Chondrocyte (in vitro differentiated cells): ENCODE data around the gene SMIM20. TPM values are rescaled to one million over a fixed set of nuclear protein-coding genes. Genes with fewer than 3 reads are reported as not detected.

Source experiments
- DNase-seq: peaks from one replicate; pipeline ENCODE4 v3.0.0; 2021; ENCODE audit warnings: mixed read lengths, low spot score
- H3K27ac Mint-ChIP-seq: one replicate; pipeline ENCODE4 v1.8.0; 2021; ENCODE audit warnings: mild to moderate bottlenecking, moderate library complexity, mixed read lengths; ENCODE audit not compliant: unreplicated experiment
- H3K27me3 Mint-ChIP-seq: 2 replicates; pipeline ENCODE4 v1.8.0; 2021; ENCODE audit warnings: low read depth, mixed read lengths
- H3K36me3 Mint-ChIP-seq: 2 replicates; pipeline ENCODE4 v1.8.0; 2021; ENCODE audit warnings: low read depth, mixed read lengths
- H3K4me1 Mint-ChIP-seq: 2 replicates; pipeline ENCODE4 v1.8.0; 2021; ENCODE audit warnings: low read depth, mild to moderate bottlenecking, mixed read lengths
- H3K4me3 Mint-ChIP-seq: one replicate; pipeline ENCODE4 v1.8.0; 2021; ENCODE audit warnings: mild to moderate bottlenecking, moderate library complexity, mixed read lengths; ENCODE audit not compliant: unreplicated experiment
- H3K9me3 Mint-ChIP-seq: 2 replicates; pipeline ENCODE4 v1.8.0; 2021; ENCODE audit warnings: low read depth, mixed read lengths
- CTCF ChIP-seq: fragments of 200-600 bp; sonication (generic); IDR thresholded peaks from 2 replicates; pipeline ENCODE4 v1.5.0; 2021; ENCODE audit warnings: antibody characterized with exemption, mild to moderate bottlenecking, moderate library complexity
- total RNA-seq: library from RNA; stranded (reverse); gene quantifications from 3 replicates; pipeline ENCODE4 v1.2.1, GENCODE V29; 2021

The SMIM20 gene
- total RNA-seq, 1 donor from 2014 or later, result 19.7 TPM

DNA sequence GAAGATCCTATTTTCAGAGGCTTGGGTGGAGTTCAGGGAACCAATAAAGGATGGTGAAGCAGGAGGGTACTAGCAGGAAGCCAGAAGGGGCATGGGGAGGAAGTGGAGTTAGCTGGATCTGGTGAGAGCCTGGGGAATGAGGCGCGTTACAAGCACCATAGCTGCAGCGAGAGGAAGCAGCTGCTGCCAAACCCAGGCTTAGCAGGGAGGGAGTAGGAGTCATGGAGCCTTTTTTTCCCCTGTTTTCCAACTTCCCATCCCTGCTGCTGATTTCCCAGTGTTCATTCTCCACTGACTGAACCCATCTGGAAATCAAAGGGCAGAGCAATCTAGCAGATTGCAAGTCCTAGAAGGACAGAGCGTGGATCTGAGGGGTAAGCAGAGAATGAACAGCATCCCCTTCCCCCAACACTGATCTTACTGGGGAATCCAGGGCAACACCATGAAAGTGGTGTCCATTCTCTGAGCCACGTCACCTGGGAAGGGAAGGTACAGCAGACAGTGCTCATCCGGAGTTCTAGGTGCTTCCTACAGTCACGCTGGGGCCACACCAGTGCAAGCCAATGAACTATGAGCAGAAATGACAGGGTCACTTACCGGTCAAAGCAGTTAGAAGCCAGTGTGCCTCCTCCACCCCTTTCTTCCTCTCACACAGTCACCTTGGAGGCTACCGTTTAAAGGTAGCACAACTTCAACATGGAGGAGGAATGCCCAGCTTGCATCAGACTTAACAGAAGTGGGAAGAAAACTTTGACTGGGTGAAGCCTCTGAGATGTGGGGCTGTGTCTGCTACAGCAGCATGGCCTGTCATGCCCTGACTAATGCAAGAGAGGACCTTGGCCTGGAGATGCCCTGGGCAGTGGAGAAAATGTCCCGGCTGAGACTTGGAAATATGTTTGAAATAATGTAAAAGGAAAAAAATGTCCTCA lies 36.7 kb downstream of the SMIM20 start:
- Mint-ChIP-seq H3K9me3 (no peaks in the 10 kb centered on the region), H3K27ac (no peak overlapping the region), H3K27me3 (peaks cover 15% of the 10 kb centered on the region), H3K4me3 (no peak overlapping the region), H3K4me1 (peaks cover 11% of the 10 kb centered on the region), H3K36me3 (no peaks in the 10 kb centered on the region)
- DNase-seq, result no peak
- no peak for TF ChIP-seq CTCF

- no peaks in the 10 kb centered on the region for H3K36me3 Mint-ChIP-seq
- DNase-seq, result no peak
- H3K27me3 Mint-ChIP-seq, result peaks cover 15% of the 10 kb centered on the region
- peaks cover 11% of the 10 kb centered on the region for H3K4me1 Mint-ChIP-seq
- peaks cover 2% of the 10 kb centered on the region for H3K9me3 Mint-ChIP-seq
- TF ChIP-seq CTCF, result no peak
- no peak overlapping the region for H3K27ac Mint-ChIP-seq
- no peak overlapping the region for H3K4me3 Mint-ChIP-seq
Measured at GRCh38 chr4:25951390-25951952, 37.5 kb downstream of the SMIM20 start.

DNA sequence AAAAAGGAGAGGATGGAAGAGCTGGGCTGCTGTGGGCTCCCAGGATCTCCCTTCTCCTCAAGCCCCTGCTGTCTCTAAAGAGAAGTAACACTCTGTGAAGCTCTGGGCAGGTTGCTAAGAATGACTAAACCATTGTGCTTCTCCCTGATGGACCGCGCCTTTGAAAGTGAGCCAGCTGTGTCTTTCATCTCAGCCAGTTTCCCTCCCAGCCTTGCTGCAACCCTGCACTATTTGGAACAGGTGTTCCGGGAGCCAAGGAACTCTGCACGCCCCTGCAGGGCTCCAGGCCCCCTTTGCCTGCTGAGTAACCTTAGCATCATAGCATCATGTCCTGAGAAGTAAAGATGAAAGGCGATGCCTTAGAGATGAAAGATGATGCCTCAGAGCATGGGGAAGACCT lies 39.7 kb downstream of the SMIM20 start:
- no peak overlapping the region for H3K4me3 Mint-ChIP-seq
- TF ChIP-seq CTCF, result peak; percentile 25
- H3K36me3 Mint-ChIP-seq, result no peaks in the 10 kb centered on the region
- H3K4me1 Mint-ChIP-seq, result peaks cover 11% of the 10 kb centered on the region
- H3K27ac Mint-ChIP-seq, result no peak overlapping the region
- H3K9me3 Mint-ChIP-seq, result peaks cover 3% of the 10 kb centered on the region
- no peak for DNase-seq
- H3K27me3 Mint-ChIP-seq, result peaks cover 15% of the 10 kb centered on the region

DNA sequence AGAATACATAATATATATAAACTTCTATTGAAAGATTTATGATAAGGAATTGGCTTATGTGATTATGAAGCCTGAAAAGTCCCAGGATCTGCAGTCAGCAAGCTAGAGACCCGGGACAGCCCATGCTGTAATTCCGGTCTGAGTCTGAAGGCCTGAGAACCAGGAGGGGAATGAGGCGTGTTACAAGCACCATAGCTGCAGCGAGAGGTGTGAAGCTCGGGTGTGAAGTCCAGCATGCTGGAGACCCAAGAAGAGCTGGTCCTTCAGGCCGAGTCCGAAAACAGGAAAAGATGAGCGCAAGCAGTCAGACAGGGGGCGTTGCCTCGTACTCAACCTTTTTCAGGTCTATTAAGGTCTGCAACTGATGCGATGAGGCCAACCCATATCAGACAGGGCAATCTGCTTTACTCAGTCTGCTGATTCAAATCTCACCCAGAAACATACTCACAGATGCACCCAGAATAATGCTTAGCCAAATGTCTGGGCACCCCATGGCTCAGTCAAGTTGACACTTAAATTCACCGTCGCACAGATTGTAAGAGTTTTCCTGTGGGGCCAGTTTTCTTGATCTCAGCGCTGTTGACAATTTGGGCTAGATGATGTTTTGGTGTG lies 40.4 kb downstream of the SMIM20 start:
- H3K4me3 Mint-ChIP-seq, result no peak overlapping the region
- no peak for DNase-seq
- TF ChIP-seq CTCF, result no peak
- H3K27ac Mint-ChIP-seq, result no peak overlapping the region
- peaks cover 3% of the 10 kb centered on the region for H3K9me3 Mint-ChIP-seq
- peaks cover 11% of the 10 kb centered on the region for H3K4me1 Mint-ChIP-seq
- H3K36me3 Mint-ChIP-seq, result no peaks in the 10 kb centered on the region
- peaks cover 15% of the 10 kb centered on the region for H3K27me3 Mint-ChIP-seq

DNA sequence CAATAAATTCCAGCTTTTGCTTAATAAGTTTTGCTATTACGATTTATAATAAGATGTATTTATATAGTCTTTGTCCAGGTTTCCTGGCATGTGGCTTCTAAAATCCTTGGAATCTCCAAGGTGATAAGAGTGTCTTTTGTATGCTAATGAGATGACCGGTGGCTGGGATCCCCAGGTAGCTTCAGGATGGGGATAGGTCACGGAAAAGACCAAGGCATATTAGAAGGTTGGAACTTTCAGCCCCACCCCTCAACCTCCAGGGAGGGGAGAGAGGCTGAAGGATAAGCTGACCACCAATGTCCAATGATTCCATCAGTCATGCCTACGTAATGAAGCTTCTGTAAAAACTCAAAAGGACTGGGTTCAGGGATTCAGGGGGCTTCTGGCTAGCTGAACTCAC lies 41.7 kb downstream of the SMIM20 start:
- DNase-seq, result no peak
- TF ChIP-seq CTCF, result no peak
- no peak overlapping the region for H3K4me3 Mint-ChIP-seq
- peaks cover 11% of the 10 kb centered on the region for H3K27me3 Mint-ChIP-seq
- peaks cover 11% of the 10 kb centered on the region for H3K4me1 Mint-ChIP-seq
- H3K27ac Mint-ChIP-seq, result no peak overlapping the region
- H3K9me3 Mint-ChIP-seq, result peaks cover 3% of the 10 kb centered on the region
- H3K36me3 Mint-ChIP-seq, result no peaks in the 10 kb centered on the region
